C4-2B (cell line): Measurements from ENCODE around the gene LRRC4C.

Experiments
- H3K27ac ChIP-seq: fragments of 450-650 bp; 2 replicates; pipeline ENCODE4 v1.5.1; 2017
- ZFX ChIP-seq: fragments of 450-650 bp; IDR thresholded peaks from 2 replicates; pipeline ENCODE4 v1.6.1; 2017
- TF ChIP-seq, protein P1 (sequence below): fragments of 450-650 bp; conservative IDR thresholded peaks from 2 replicates; pipeline ENCODE4 v1.5.1; 2017; ENCODE audit warnings: mild to moderate bottlenecking

LRRC4C gene

DNA sequence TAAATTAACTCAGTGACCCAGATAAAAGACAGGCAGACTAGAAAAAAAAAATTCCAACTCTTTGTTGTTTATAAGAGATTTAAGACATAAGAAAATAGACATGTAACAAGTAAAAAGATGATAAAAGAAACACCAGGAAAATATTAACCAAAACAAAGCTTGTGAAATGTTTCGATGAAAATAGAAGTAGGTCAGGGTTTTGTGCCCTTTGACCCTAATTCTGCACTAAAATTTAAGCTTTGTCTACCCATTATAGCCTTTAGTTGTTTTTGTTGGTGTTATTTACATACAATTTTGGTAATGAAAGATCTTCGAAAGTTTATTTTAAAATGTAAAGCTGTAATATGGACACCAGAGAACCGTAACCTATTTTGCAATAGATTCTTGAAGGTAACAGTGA is 75.7 kb downstream of the LRRC4C start:
- H3K27ac ChIP-seq = no peak overlapping the region
- TF ChIP-seq, protein P1, sequence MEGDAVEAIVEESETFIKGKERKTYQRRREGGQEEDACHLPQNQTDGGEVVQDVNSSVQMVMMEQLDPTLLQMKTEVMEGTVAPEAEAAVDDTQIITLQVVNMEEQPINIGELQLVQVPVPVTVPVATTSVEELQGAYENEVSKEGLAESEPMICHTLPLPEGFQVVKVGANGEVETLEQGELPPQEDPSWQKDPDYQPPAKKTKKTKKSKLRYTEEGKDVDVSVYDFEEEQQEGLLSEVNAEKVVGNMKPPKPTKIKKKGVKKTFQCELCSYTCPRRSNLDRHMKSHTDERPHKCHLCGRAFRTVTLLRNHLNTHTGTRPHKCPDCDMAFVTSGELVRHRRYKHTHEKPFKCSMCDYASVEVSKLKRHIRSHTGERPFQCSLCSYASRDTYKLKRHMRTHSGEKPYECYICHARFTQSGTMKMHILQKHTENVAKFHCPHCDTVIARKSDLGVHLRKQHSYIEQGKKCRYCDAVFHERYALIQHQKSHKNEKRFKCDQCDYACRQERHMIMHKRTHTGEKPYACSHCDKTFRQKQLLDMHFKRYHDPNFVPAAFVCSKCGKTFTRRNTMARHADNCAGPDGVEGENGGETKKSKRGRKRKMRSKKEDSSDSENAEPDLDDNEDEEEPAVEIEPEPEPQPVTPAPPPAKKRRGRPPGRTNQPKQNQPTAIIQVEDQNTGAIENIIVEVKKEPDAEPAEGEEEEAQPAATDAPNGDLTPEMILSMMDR = no peak
- no peak for TF ChIP-seq ZFX

DNA sequence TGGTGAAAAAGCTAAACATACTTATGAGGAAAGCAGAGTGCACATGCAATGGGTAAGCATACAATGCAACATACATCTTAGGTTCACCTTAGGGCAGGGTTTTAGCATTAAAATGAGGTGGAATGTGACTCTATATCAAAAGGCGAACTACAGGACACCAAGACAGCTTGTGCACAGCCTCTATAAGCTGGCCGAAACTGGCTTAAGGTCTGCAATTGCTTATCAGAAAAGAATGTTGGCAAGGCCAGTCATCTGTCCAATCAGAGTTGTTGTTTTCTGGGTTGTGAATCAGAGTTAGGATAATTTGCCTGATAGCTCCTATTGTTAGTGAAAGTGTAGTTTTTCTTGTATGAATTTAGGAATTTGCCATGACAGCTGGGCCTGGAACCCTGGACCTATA is 76.5 kb downstream of the LRRC4C start:
- no peak overlapping the region for H3K27ac ChIP-seq
- TF ChIP-seq, protein P1 = no peak
- no peak for TF ChIP-seq ZFX

DNA sequence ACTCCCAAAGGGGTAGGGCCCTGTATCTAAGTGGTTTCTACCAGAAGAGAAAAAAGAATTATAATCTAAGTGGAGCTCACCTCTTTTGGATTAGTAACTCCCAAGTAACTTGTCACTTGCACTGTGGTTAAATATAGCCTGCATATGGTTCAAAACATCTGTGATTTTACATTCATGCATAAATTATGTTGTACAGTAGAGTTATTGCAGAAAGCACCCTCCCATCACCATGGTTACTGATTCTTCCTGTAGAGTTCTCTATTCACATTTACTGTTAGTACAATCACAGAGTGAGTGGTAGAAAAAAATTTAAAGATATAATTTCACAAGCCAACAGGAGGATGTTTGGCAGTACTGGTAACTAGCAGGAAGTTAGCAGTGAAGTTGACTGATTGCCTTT is 80.4 kb downstream of the LRRC4C start:
- H3K27ac ChIP-seq = no peak overlapping the region
- TF ChIP-seq ZFX = no peak
- TF ChIP-seq, protein P1 = no peak

DNA sequence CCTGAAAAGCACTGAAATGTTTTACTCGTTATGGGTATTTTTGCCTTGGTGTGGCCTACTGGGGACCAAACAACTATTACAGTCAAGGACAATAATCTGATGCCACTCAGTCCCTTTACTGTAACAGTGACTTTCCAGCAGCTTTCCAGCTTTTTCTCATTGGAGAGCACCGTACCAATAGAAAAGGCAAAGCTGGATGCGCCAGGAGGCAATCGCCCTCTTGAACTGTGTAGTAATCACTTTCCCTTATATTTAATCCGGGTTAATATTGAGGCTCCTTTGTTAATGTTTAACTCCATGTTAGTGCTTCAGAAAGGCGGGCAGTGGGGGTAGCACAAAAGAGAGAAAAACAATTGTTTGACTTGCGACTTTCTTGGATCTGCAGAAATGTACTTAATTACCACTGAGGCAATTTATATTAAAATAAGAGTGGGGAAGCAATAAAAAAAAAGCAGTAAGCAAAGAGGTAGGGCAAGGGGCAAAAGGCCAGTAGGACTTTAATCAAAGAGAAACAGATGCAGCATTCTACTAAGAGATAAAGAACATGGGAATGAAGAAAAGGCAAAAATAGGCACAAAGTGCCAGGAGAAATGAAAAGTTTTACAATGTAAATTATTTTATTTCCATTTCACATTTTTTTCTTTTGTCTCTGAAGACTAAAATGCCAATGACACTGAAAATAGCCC is 81.6 kb downstream of the LRRC4C start:
- no peak for TF ChIP-seq ZFX
- TF ChIP-seq, protein P1 = no peak
- no peak overlapping the region for H3K27ac ChIP-seq

DNA sequence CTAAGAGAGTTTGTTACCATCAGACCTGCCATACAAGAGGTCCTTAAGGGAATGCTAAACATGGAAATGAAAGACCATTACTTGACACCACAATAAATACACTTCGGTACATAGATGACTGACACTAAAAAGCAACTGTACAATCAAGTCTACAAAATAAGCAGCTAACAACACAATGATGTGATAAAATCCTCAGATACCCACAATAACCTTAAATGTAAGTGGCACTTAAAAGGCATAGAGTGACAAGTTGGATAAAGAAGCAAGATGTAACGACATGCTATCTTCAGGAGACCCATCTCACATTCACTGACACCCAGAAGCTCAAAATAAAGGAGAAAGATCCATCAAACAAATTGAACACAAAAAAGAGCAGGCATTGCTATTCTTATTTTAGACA is 107.6 kb downstream of the LRRC4C start:
- TF ChIP-seq ZFX = no peak
- TF ChIP-seq, protein P1 = no peak
- H3K27ac ChIP-seq = no peak overlapping the region

DNA sequence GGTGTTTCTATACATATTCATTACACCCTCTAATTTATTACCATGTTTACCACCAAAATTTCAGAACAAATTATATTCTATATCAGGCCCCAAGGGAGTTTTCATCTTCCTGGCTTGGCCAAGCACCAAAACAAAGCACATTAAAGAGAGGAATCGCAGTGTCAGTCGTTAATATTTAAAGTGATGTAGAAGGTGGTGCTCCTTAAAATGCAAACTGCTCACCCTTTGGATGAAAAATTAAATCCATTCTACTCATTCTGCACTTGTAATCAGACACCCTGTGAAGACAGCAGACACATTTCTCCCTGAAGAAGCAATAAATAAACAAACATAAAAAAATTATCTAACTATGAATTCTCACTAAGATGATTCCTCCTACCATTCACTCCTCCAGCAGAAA is 113.4 kb downstream of the LRRC4C start:
- H3K27ac ChIP-seq = no peak overlapping the region
- TF ChIP-seq, protein P1 = no peak
- no peak for TF ChIP-seq ZFX

DNA sequence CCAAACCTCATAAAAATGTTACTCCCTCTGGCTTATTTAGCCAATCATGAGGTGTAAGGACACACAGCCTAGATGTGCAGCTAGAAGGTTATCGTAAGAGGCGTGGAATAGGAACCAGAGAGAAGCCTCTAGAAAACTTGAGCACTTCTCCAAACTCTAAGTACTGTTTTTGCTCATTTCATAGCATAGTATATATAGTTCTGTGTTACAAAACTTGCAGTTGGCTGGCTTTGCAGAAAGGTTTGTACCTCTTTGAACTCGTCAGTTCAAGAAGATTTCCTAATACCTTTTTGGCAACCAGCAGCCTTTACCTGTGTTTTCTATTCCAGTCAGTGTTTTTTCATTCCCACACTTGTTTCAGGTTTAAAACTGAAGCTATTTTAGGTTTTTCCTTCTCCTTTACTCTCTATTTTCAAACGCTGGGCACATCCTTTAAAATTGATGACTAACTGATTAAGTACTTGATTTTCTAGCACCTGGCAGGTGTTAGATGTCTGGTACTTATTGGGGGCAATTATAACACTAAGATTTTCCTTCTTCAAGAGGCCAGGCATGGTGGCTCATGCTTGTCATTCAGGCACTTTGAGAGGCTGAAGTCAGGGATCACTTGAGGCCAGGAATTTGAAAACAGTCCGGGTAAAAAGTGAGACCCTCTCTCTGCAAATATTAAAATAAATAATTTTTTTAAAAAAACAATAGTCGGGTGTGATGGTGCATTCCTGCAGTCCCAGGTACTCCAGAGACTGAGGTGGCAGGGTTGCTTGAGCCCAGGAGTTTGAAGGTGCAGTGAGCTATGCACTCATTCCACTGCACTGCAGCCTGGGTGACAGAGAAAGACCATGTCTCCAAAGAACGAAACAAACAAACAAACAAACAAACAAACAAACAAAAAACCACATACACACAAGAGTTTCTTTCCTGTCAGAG is 125.2 kb downstream of the LRRC4C start:
- TF ChIP-seq, protein P1 = no peak
- TF ChIP-seq ZFX = no peak
- H3K27ac ChIP-seq = no peak overlapping the region
